HG03520 (cell line): ENCODE data around the gene RAB3D.
"Not testable (repeated sequence)": the region's sequence is repeated elsewhere in the genome, so short reads cannot be mapped to it uniquely, and the experiment has no call there.

Source experiments
- ATAC-seq: cut with Tn5 transposase; IDR thresholded peaks from one replicate; pipeline ENCODE4 v1.9.1; 2021; ENCODE audit warnings: mild to moderate bottlenecking, moderate library complexity; ENCODE audit not compliant: unreplicated experiment

The RAB3D gene, protein sequence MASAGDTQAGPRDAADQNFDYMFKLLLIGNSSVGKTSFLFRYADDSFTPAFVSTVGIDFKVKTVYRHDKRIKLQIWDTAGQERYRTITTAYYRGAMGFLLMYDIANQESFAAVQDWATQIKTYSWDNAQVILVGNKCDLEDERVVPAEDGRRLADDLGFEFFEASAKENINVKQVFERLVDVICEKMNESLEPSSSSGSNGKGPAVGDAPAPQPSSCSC

DNA sequence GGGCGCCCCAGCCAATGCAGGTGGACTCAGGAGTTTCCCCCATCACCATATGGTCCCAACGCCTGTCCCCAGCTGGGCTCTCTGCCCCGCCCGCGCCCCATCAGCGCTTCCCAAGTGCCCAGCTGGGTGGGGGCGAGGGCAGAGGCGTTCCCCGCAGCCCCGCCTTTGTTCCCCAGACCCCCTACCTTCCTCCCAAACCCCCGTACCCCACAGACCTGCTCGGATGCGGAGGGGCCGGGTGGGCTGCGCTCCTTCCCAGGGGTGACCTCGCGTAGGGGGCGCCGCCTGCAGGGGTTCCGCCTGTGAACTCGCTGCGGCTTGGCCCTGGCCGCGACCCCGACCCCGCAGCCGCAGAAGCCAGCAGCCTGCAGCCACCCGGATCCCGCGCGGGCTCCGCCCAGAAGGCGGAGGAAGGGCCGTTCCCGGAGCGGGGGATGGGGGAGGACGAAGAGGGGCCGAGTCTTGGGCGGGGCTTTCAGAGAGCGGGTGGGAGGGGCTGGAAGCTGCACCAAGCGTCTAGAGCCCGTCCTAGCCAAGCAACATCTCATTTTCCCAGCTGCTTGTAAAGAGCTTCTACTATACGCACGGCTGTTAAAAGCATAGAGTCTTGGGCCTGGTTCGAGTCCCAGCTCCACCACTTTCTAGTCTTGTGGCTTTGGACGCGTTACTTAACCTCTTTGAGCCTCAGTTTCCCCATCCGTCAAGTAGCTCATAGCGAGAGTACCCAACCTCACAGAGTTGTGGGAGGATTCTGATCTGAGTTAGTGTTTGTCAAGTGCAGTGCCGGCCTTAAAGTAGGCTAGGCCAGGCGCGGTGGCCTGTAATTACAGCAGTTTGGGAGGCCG, at the start of gene RAB3D:
TSS of gene RAB3D (minus strand) at position 404 of the 845 bp plus-strand sequence. CDS start 2,258 bp downstream, outside the sequence.
- ATAC-seq: peak; percentile 58

DNA sequence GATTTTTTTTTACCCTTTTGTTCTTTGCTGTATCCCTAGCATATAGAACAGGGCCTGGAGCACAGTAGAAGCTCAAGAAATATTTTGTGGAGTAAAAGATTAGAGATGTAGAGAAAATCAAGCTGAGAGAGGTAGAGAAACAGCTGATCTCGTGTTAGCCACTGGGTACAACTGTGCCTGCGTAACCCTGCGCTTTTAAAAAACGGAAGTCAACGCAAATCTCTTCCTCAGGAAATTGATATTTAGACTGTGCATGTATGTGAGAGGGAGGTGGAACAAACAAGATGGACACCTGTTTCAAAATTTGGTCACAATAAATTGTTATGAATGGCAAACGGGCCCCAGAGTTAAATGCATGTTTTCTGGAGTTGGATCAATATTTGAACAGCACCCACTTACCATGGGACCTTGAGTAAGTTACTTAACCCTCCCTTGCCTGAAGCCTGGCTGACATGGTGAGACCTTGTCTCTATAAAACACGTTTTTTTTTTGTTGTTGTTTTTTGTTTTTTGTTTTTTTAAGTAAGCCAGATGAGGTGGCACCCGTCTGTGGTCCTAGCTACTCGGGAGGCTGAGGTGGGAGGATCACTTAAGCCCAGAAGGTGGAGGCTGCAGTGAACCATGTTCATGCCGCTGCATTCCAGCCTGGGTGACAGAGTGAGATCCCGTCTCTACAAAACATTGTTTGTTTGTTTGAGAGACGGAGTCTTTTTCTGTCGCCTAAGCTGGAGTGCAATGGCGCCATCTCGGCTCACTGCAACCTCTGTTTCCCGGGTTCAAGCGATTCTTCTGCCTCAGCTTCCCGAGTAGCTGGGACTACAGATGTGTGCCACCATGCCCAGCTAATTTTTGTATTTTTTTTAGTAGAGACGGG, 47.9 kb upstream of the RAB3D start:
- no peak for ATAC-seq

DNA sequence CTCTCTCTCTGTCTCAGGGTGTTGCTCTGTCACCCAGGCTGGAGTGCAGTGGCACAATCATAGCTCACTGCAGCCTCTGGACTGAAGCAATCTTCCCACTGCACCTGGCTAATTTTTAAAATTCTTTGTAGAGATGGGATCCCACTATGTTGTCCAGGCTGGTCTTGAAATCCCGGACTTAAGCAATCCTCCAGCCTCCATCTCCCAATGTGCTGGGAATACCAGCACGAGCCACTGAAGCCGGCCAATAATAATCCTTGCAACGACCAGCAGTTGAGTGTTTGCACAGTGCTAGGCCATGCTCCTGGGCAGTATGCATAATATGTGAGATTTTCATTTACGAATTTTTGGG, 45.3 kb upstream of the RAB3D start:
- ATAC-seq: no peak

DNA sequence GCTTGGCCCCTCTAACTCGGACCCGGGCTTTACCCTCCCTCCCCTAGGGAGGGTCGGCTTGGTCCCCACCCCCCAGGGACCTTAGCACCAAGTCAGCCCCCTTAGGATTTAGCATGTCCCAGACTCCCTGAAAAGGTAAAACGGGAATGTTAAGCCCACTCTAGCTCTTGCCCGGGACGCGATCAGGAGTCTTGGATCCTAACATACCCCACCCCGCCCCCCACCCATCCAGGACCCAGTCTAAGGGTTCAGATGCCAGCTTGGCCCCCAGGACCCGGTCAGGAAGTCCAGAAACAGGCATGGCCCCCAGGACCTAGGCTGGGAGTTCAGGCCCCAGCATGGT, 44.2 kb upstream of the RAB3D start:
- no peak for ATAC-seq

DNA sequence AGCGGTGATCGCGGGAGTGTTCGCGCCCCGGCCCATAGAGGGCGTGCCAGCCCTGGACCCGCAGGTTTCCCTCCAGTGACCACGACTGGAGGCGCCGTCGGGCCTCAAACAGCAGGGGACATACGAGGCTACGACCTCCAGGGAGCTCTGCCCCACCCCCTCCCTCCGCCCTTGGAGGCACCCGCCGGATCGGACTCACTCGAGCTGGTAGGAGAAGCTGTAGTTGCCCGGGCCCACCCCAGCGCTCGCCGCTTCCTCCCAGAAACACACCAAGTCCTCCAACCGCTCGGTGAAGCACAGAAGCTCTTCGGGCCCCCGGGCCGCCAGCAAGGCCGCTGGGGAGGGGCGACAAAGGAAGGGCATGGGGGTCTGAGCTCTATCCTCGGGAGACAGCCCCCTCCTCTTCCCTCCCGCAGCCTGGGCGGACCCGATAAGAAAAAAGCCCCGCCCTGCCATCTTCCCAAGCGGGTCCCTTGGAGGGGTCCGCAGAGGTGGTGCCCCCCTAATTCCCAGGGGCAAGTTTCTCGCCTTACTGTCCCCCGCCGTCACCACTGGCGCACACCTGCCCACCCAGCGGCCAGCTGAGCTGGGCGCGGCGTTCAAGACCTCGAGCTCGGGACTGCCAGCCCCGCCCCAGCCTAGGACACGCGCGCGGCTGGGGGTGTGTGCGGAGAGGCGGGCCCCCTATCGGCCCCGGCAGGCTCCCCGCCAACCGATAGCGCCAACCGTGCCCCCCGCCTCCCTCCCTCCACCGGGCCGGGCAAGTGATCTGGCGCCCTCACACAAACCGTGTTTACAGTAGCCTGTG, 43.6 kb upstream of the RAB3D start:
- no peak for ATAC-seq

DNA sequence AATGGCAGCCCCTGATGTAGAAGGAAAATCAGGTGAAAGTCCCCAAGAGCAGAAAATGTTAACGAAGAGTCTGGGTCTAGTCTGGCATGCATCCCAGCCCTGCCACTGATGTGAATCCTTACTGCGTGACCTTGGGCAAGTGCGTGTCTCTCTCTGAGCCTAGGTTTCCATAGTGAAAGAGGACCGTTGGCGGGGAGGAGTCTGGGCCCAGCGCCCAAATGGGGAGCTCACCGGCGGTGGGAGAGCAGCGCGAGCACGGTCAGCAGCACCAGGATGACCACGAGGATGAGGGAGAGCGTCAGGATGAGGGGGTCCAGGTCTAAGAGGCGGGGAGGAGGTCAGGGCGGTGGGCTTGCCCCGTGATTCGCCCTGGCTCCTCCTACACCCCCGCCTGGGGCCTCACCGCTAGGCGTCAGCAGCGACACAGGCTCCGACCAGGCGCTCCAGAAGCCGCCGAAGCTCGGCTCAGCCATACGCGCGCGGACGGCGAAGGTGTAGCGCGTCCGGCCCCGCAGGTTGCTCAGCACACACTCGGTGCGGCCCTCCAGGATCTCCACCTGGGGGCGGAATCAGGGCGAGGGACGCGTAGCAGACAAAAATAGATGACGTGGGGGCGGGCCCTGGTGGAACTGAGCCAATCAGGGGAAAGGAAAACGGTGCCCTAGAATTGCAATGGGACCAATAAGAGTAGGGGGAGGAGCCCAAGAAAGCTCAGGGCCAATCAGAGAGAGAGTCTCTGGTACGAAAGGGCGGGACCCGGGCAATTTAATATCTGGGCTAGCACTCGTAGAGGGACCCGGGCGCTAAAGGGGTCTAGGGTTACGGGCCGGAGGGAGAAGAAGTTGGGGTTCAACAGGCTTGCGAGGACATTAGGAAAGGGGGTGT, 41.4 kb upstream of the RAB3D start:
- peak; percentile 63 for ATAC-seq

DNA sequence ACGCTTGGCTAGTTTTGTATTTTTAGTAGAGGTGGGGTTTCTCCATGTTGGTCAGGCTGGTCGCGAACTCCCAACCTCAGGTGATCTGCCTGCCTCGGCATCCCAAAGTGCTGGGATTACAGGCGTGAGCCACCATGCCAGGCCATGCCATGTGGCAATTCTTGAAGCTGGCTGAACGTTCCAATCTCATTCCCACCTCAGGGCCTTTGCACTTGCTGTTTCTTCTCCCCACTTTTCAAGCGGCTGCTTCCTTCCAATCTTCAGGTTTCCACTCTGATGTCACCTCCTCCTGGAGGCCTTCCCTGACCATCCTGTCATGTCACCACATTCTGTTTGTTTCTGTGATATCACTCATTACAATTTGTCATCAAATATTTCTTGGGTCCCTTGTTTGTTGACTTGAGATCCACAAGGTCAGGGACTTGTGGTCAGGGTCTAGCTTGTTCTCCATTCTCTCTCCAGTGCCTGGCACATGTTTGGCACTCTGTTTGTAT, 40.4 kb upstream of the RAB3D start:
- no peak for ATAC-seq

DNA sequence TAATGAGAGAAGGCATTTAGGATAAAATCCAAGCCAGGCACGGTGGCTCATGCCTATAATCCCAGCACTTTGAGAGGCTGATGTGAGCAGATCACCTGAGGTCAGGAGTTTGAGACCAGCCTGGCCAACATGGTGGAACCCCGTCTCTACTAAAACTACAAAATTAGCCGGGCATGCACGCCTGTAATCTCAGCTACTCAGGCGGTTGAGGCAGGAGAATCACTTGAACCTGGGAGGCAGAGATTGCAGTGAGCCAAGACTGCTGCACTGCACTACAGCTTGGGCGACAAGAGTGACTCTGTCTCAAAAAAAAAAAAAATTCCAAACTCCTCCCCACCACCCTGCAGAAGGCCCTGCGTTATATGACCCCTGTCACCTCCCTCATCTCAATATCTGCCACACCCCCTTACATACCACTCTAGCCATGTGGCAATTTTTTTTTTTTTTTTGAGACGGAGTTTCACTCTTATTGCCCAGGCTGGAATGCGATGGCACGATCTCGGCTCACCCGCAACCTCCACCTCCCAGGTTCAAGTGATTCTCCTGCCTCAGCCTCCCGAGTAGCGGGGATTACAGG, 39.9 kb upstream of the RAB3D start:
- ATAC-seq: not testable (repeated sequence)

DNA sequence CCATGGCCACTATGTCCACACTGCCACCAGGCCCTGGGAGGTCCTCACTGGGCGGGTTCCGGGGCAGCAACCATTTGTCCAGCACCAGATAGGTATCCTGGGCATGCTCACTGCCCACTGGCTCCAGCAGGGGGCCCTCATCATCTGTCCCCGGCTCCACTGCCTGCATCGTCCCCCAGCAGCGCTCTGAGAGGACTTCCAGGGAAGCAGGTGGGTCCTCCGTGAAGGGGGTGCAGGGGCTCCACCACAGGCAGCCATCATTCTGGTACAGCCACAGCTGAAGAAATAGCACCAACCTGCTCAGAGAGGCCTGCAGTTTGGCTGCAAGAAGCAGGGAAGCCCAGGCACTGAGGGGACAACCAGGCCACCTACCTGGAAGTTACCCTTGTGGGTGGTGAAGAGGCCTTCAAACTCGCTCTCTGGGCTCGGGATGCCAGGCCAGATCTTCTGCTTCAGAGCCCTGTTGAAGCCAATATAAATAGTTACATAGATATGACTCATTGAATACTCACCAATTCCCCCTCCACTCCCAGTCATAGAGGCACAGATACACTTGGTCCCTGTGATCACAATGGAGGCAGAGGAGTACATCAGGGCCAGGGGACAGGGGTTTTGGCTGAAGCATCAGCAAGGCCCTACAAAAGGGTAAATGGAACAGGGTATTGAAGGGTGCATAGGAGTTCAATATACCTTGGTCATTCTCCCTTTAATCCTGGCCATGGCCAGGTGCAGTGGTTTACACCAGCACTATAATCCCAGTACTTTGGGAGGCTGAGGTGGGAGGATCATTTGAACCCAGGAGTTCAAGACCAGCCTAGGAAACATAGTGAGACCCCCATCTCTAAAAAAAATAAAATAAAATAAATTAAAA, 39.1 kb upstream of the RAB3D start:
- no peak for ATAC-seq

DNA sequence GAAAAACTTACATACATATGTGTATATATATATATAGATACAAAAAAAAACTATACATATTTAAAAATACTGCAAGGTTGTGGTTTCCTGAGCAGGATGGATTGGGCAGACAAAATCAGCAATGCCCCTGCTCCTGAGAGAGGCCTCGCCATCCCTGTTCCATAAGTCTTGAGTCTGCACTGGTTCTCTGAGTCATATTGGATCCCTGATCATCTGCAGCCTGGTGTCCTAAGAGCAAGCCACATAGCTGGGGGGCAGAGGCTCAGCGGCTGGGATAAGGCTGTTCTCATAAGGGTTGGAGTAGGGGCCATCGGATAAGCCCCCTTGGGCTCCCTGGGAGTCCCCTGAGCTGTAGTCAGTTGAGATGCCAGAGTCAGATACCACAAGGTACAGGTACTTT, 38.3 kb upstream of the RAB3D start:
- no peak for ATAC-seq

DNA sequence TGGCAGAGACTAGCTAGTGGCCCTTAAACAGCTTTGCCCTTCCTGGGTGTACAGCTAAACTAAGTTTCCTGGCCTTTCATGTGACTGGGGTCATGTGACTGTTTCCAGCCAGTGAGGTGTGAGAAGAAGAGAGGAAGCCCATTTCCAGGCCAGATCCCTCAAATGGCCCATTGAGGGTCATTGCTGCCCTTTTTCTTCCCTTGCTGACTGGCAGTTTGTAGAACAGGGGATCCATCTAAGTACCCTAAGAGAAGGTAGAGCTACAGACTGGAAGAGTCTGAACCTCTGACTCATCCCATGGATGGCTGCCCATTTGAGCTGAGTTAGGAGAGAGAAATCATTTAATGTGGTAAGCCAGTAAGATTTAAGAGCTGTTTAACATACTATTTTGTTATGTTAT, 37.8 kb upstream of the RAB3D start:
- ATAC-seq: no peak

DNA sequence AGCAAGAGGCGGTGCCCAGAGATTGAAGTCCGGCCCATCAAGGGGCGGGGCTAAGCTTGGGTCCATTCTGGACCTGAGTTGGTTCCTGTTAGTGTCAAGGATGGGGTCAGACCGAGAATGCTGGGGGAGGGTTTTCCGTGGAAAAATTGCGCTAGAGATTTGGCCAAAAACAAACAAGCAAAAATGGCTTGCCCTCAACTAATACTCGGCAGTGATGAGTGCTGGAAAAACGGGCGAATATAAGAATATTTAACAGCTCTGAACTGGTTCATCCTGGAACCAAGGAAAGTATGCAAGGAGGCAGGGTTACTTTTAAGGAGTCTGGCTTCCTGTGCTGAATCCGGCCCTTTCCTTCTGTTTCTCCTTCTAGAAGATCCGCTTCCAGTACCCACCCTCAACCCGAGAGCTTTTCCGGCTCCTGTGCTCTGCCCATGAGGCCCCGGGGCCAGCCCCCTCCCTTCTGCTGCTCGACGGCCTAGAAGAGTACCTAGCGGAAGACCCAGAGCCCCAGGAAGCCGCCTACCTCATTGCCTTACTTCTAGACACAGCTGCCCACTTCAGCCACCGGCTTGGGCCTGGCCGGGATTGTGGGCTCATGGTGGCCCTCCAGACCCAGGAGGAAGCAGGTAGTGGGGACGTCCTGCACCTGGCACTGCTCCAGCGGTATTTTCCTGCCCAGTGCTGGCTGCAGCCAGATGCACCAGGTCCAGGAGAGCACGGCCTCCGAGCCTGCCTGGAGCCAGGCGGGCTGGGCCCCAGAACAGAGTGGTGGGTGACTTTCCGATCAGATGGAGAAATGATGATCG, 35.9 kb upstream of the RAB3D start:
- ATAC-seq: no peak

DNA sequence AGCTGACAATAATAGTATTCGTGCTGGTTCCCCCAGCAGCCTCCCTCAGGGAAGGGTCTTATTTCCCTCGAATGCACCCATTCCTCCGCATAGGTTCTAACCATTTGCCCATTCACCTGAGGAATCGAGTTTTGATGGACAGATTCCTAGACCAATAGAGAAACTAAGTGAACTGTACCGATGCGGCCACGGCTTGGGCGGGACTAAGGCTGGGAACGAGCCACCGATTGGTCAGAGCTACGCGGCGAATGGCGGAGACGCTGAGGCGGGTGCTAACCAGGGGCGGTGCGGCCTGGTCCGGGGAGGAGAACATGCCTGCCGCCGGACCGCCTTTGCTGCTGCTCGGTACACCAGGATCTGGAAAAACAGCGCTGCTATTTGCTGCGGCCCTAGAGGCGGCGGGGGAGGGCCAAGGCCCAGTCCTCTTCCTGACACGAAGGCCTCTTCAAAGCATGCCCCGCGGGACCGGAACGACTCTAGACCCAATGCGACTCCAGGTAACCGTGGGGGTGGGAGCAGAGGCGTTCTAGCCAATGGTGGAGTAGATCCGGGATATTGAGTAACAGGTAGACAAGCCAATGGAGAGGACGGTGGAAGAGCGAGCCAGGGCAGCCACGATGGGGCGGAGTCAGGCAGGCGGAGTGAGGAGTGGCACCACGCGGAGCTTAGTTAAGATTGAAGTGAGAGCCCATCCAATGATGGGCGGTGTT, 35.1 kb upstream of the RAB3D start, which contains the start of gene SWSAP1:
TSS of gene SWSAP1 (plus strand) at position 234 of the 710 bp plus-strand sequence. CDS start at position 249, 15 bp downstream.
- peak; percentile 85 for ATAC-seq

DNA sequence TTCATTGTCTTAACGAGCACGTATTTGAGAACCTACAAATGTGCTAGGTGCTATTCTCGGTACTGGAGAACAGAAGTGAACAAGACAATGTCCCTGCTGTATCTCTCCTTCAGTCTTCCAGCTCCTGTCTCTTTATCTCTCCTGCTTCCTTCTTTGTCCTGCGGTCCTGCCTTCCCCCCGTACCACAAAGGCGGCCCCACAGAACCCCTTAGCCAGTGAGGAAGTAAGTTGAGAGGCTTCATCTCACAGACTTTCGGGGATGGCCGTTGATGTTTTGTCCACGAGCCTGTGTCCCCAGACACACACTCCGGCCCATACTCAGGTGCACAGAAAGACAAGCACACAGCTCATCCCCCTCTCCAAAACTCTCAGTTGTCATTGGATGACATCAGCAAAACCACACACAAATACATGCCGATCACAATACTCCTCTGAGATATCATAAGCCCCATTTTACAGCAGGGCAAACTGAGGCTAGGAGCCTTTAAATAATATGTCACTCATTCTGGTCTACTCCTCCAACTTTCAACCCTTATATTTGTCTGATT, 34.5 kb upstream of the RAB3D start:
- no peak for ATAC-seq

DNA sequence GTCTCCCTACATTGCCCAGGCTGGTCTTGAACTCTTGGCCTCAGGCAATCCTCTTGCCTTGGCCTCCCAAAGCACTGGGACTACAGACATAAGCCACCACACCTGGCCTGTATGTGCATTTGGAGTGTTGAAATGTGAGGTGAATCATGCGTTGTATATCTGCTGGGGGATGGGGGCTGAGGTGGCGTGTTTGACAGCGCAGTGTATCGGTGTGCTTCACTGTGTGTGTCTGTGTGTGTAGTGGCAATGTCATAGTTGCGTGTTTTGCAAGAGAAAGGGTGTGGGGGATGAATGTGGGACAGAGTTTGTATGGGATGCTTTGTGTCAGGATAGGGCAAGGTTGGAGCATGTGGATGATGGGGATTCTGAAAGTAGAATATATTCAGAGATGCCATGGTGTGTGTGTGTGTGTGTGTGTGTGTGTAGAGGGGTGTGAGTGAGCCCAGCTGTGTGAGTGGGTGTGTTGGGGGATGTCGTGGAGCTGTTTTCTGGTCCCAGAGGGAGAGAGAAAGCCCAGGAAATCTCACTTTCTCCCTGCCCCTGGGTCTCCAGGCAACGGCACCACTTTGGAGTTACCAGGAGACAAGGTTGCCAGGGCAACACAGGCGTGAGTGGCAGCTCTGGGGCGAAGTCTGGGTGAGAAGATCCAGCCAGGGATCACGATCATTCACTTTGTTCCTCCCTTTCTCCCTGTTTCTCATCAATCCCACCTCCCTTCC, 33.9 kb upstream of the RAB3D start:
- no peak for ATAC-seq

DNA sequence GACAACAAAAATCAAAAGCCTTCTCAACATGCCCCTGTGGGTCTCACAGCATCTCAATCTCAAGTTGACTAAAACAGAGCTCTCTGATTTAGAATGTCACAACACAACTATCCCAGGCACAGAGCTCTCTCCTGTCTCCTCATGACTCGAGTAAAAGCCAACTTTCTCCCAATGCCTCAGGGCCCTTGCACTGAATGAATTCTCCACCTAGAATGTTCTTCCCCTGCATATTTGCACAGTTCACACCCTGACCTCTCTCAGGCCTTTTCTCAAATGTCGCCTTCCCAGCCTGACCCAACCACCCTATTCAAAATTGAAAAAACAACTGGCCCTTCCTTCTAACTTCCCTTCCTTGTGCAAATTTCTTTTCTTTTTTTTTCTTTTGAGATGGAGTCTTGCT, 31.3 kb upstream of the RAB3D start:
- ATAC-seq: no peak
